HepG2 (cell line): ENCODE measurements around the gene FGFR1OP2. TPM values are rescaled to one million over a fixed set of nuclear protein-coding genes. Genes with fewer than 3 reads are reported as not detected.
"Not testable (repeated sequence)": the region's sequence is repeated elsewhere in the genome, so short reads cannot be mapped to it uniquely, and the experiment has no call there.

ENCODE experiments used
- ATAC-seq: fragments of 200-7000 bp; cut with Tn5 transposase; 3 replicates; pipeline ENCODE4 v1.9.1; 2020; ENCODE audit warnings: mild to moderate bottlenecking, moderate library complexity
- BruUV-seq: library from RNA; stranded (reverse); fragments of 400-500 nt; replicated peaks from 2 replicates; lab custom pipeline; 2021; lab: Mats Ljungman, UMichigan
- CTCF ChIA-PET: fragments of 300-600 bp; formaldehyde crosslinking; extraction: SDS; loops from one replicate; lab custom pipeline; 2021; ENCODE audit warnings: low total read pairs, inconsistent platforms, low intra/inter-chr PET ratio; lab: Yijun Ruan, JAX
- POLR2A ChIA-PET: fragments of 350-600 bp; sonication (Branson Sonifier 250); formaldehyde crosslinking; loops from one replicate; lab custom pipeline; 2020; ENCODE audit warnings: antibody characterized with exemption, inconsistent platforms; lab: Yijun Ruan, JAX
- DNase-seq: peaks from one replicate; pipeline ENCODE4 v3.0.0-alpha.2; 2015; ENCODE audit warnings: low spot score
- FAIRE-seq: peaks from 3 replicates; lab custom pipeline; 2011; peaks lifted over from hg19 to GRCh38; lab: Jason Lieb, UNC
- H2AFZ ChIP-seq: one replicate; pipeline ENCODE4 v1.6.1; 2011; ENCODE audit warnings: low read length, inconsistent platforms
- H3K27ac ChIP-seq: fragments of 300-600 bp; 3 replicates; pipeline ENCODE4 v1.8.0; 2011; ENCODE audit warnings: mixed run types, mild to moderate bottlenecking, mixed read lengths, low read length, inconsistent platforms; ENCODE audit not compliant: insufficient read depth; ENCODE audit errors: extremely low read length
- H3K27me3 ChIP-seq, 2 experiments: fragments of 200-600 bp in 1 of 2; 2 replicates in 1 of 2; 3 replicates in 1 of 2; pipeline versions ENCODE4 v1.6.0 to v1.8.0; 2011; ENCODE audit warnings: low read length in 2 of 2, mild to moderate bottlenecking in 2 of 2, moderate library complexity in 2 of 2, inconsistent platforms in 1 of 2; ENCODE audit not compliant: insufficient read depth in 2 of 2, control insufficient read depth in 1 of 2
- H3K36me3 ChIP-seq, 2 experiments: fragments of 200-600 bp in 1 of 2; replicated peaks in 1 of 2; 2 replicates in 1 of 2; 3 replicates in 1 of 2; pipeline versions ENCODE4 v1.5.1 to v1.8.0; 2011; ENCODE audit warnings: low read length in 2 of 2, inconsistent platforms in 1 of 2; ENCODE audit not compliant: insufficient read depth in 2 of 2, control insufficient read depth in 1 of 2
- H3K4me1 ChIP-seq: 2 replicates; pipeline ENCODE4 v1.5.1; 2012; ENCODE audit warnings: low read length, inconsistent platforms; ENCODE audit not compliant: insufficient read depth
- H3K4me2 ChIP-seq: 2 replicates; pipeline ENCODE4 v1.6.0; 2011; ENCODE audit warnings: low read depth, low read length, inconsistent platforms
- H3K4me3 ChIP-seq, 3 experiments: fragments of 200-600 bp in 1 of 3; sonication (generic), shearing (Covaris generic) in 1 of 3; replicated peaks in 1 of 3; 2 replicates each; pipeline ENCODE4 v1.5.1; 2011 to 2016; ENCODE audit warnings: low read length in 3 of 3, inconsistent platforms in 2 of 3, low read depth in 2 of 3, mild to moderate bottlenecking in 2 of 3, control low read depth in 1 of 3, mixed read lengths in 1 of 3; ENCODE audit not compliant: insufficient read depth in 1 of 3
- H3K79me2 ChIP-seq: one replicate; pipeline ENCODE4 v1.6.1; 2011; ENCODE audit warnings: low read length, inconsistent platforms; ENCODE audit not compliant: insufficient read depth
- H3K9ac ChIP-seq: 2 replicates; pipeline ENCODE4 v1.6.0; 2011; ENCODE audit warnings: mild to moderate bottlenecking, low read depth, low read length, inconsistent platforms; ENCODE audit not compliant: insufficient read depth
- H3K9me3 ChIP-seq: 2 replicates; pipeline ENCODE4 v1.5.1; 2012; ENCODE audit warnings: mild to moderate bottlenecking, low read length
- H4K20me1 ChIP-seq: 2 replicates; pipeline ENCODE4 v1.6.0; 2011; ENCODE audit warnings: inconsistent platforms, mild to moderate bottlenecking, low read length, moderate library complexity; ENCODE audit not compliant: insufficient read depth
- TRIM22 ChIP-seq: fragments of 450-650 bp; IDR thresholded peaks from 2 replicates; pipeline ENCODE4 v1.6.1; 2017
- ZNF263 ChIP-seq: sonication (generic); formaldehyde crosslinking; IDR thresholded peaks from 2 replicates; pipeline ENCODE4 v1.4.0; 2020; ENCODE audit warnings: missing genetic modification reagents
- WGBS: methylation state at CpG from one replicate; pipeline ENCODE4 v1.1.6; 2017; ENCODE audit warnings: low lambda C conversion rate; 5-methylcytosine and 5-hydroxymethylcytosine counted together
- in situ Hi-C: cut with HindIII; loops from 2 replicates; pipeline ENCODE4 v1.10.0; 2017; ENCODE audit warnings: low pct_unique_long_range_greater_than_20kb; ENCODE audit not compliant: extremely low pct_ligation_motif_present
- intact Hi-C: fragments of 100-400 bp; cut with micrococcal nuclease; formaldehyde crosslinking; loops from one replicate; pipeline ENCODE4 v1.10.0; 2022; ENCODE audit not compliant: unreplicated experiment
- polyA plus RNA-seq, 8 experiments: library from polyadenylated mRNA; depleted of rRNA in 3 of 8; stranded (reverse) in 7 of 8; unstranded in 1 of 8; fragments of >200 nt; fragmentation: Illumina TruSeq in 4 of 8; extraction: Trizol in 4 of 8; gene quantifications; 2 replicates each; pipeline versions ENCODE4 v1.2.1 to v1.2.3, GENCODE V29; 2011 to 2016; ENCODE audit warnings: low read depth in 4 of 8, missing spikeins in 1 of 8, mixed read lengths in 1 of 8; ENCODE audit not compliant: insufficient read depth in 1 of 8
- total RNA-seq, 5 experiments: library from RNA; depleted of rRNA; stranded (reverse); fragments of >200 nt; fragmentation: Illumina TruSeq; extraction: Trizol; gene quantifications; 2 replicates each; pipeline ENCODE4 v1.2.3, GENCODE V29; 2016; ENCODE audit warnings: low read depth in 1 of 5
- TF ChIP-seq, protein P1 (sequence below): sonication (generic); formaldehyde crosslinking; IDR thresholded peaks from 2 replicates; pipeline ENCODE4 v1.4.0; 2020; ENCODE audit warnings: missing genetic modification reagents, borderline replicate concordance

Gene FGFR1OP2
- total and polyA plus RNA-seq, 2 of the 13 experiments (the other 11 are each of a cell fraction or from before 2014, with no cell fraction given): 18.3 to 38.1 TPM

- H3K9me3 ChIP-seq, H3K4me3 ChIP-seq, FAIRE-seq, H2AFZ ChIP-seq, H4K20me1 ChIP-seq, ATAC-seq, H3K27ac ChIP-seq, H3K9ac ChIP-seq, H3K4me2 ChIP-seq, in situ Hi-C loops, CTCF ChIA-PET, H3K4me1 ChIP-seq, POLR2A ChIA-PET, H3K79me2 ChIP-seq, BruUV-seq, H3K27me3 ChIP-seq, intact Hi-C loops, DNase-seq: not testable (repeated sequence)
- H3K36me3 ChIP-seq: peaks cover 1 to 37% of the 10 kb centered on the region in 2 experiments; a peak in 4 of 5 replicates
- WGBS: 97% methylated on average over 7 of the region's 7 CpGs
Measured at GRCh38 chr12:26961391-26961790, 23.1 kb downstream of the FGFR1OP2 start.

DNA sequence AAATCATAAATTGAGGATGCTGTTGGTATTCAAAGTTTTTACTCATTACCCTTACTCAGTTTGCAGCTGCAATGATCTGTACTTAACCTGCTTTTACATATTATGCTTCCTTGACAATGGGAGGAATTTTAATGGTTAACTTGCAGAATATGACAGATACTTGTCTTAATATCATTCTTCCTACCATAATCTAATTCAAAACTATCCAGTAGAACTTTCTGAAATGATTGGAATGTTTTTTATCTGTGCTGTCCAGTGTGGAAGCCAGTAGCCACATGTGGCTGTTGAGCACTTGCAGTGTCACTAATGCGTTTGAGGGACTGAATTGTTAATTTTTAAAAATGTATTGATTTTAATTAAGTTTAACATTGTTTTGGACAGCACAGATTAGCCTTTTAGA lies 23.5 kb downstream of the FGFR1OP2 start:
- ChIA-PET POLR2A (no interaction called here), CTCF (no interaction called here)
- Histone ChIP-seq H3K9ac (no peak overlapping the region), H3K4me1 (no peaks in the 10 kb centered on the region), H3K79me2 (no peaks in the 10 kb centered on the region), H2AFZ (no peak overlapping the region), H4K20me1 (no peaks in the 10 kb centered on the region), H3K36me3 (peaks cover 0 to 36% of the 10 kb centered on the region in 2 experiments; a peak in 4 of 5 replicates), H3K9me3 (no peaks in the 10 kb centered on the region), H3K27ac (no peak overlapping the region), H3K27me3 (no peaks in the 10 kb centered on the region), H3K4me3 (no peak overlapping the region), H3K4me2 (no peak overlapping the region)
- BruUV-seq: no TSS peak
- WGBS: 100% methylated on average over 1 of the region's 1 CpG
- DNase-seq (no peak), ATAC-seq (no peak), FAIRE-seq (no peak)
- TF ChIP-seq, protein P1, sequence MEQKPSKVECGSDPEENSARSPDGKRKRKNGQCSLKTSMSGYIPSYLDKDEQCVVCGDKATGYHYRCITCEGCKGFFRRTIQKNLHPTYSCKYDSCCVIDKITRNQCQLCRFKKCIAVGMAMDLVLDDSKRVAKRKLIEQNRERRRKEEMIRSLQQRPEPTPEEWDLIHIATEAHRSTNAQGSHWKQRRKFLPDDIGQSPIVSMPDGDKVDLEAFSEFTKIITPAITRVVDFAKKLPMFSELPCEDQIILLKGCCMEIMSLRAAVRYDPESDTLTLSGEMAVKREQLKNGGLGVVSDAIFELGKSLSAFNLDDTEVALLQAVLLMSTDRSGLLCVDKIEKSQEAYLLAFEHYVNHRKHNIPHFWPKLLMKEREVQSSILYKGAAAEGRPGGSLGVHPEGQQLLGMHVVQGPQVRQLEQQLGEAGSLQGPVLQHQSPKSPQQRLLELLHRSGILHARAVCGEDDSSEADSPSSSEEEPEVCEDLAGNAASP (CRISPR knock-in tag): no peak
- TF ChIP-seq TRIM22 (no peak), ZNF263 (CRISPR knock-in tag) (no peak)
- intact Hi-C loops: no loop called here
- in situ Hi-C loops: no loop called here
